HPDE6-E6E7 (cell line): ENCODE data around the gene ARHGAP15.

Experiments used
- DNase-seq: peaks from one replicate; pipeline ENCODE4 v3.0.0; 2011; ENCODE audit warnings: missing footprints; ENCODE audit errors: extremely low spot score

Gene ARHGAP15

GRCh38 chr2:143225931-143226330, 96.7 kb downstream of the ARHGAP15 start:
- DNase-seq: no peak

- DNase-seq: no peak
These were observed 97.7 kb downstream of the ARHGAP15 start for GRCh38 chr2:143226714-143227541.

GRCh38 chr2:143229411-143229810, 100.2 kb downstream of the ARHGAP15 start:
- DNase-seq: no peak

GRCh38 chr2:143229952-143230351, 100.7 kb downstream of the ARHGAP15 start:
- no peak for DNase-seq

GRCh38 chr2:143230506-143231253, 101.5 kb downstream of the ARHGAP15 start:
- DNase-seq: no peak

GRCh38 chr2:143231254-143231645, 102.0 kb downstream of the ARHGAP15 start:
- no peak for DNase-seq

- DNase-seq: no peak
These were observed 108.0 kb downstream of the ARHGAP15 start for GRCh38 chr2:143237146-143237777.

- no peak for DNase-seq
These were observed 112.3 kb downstream of the ARHGAP15 start for GRCh38 chr2:143241403-143242088.

GRCh38 chr2:143246246-143246645, 117.0 kb downstream of the ARHGAP15 start:
- DNase-seq: no peak

- DNase-seq: no peak
These were observed 117.9 kb downstream of the ARHGAP15 start for GRCh38 chr2:143246815-143247744.

GRCh38 chr2:143248631-143249030, 119.4 kb downstream of the ARHGAP15 start:
- DNase-seq: no peak

- DNase-seq: no peak
These were observed 122.5 kb downstream of the ARHGAP15 start for GRCh38 chr2:143251681-143252080.

- DNase-seq: no peak
These were observed 123.1 kb downstream of the ARHGAP15 start for GRCh38 chr2:143252138-143252907.

GRCh38 chr2:143254110-143254509, 124.9 kb downstream of the ARHGAP15 start:
- no peak for DNase-seq

GRCh38 chr2:143255086-143255485, 125.9 kb downstream of the ARHGAP15 start:
- no peak for DNase-seq

- no peak for DNase-seq
These were observed 126.7 kb downstream of the ARHGAP15 start for GRCh38 chr2:143255899-143256298.

GRCh38 chr2:143258126-143258892, 129.1 kb downstream of the ARHGAP15 start:
- no peak for DNase-seq

GRCh38 chr2:143259368-143259958, 130.2 kb downstream of the ARHGAP15 start:
- DNase-seq: peak; percentile 20

GRCh38 chr2:143261986-143262385, 132.8 kb downstream of the ARHGAP15 start:
- no peak for DNase-seq
